ENCODE measurements around the gene CASP10.

DNA sequence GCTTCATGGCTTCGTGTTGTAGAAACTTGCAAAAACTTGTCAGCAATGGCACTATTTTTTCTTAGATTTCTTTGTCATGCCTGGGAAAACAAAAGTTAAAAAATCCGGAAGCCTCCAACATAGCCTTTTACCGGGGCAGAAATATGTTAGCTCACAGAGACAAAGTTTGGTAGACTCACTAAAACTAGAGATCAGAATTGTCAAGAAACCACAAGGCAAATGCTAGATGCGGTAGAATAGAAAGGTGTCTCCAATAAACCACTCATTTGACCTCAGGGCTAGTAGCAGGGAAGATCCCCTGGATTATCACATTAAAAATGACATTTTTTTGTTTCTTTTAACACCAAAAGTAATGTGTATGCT is 405 bp downstream of the CASP10 start:
- TF ChIP-seq POLR2A (IDR thresholded peaks at IDR 0.05; ENCODE audit: low read depth, low read length), result no peak
- no peak for TF ChIP-seq POLR2AphosphoS5 (IDR thresholded peaks at IDR 0.05; ENCODE audit: low read depth, low read length)
- TF ChIP-seq TAF1 (IDR thresholded peaks at IDR 0.05; ENCODE audit: borderline replicate concordance, low read depth, low read length), result no peak

Measured in GM12892 (cell line).